ENCODE results near the gene RALGAPB. TPM values are rescaled to one million over a fixed set of nuclear protein-coding genes. Genes with fewer than 3 reads are reported as not detected.

The RALGAPB gene
- polyA plus RNA-seq, 1 donor (not counting 4 experiments of a cell fraction or from before 2014, with no cell fraction given) = 23.8 TPM

DNA sequence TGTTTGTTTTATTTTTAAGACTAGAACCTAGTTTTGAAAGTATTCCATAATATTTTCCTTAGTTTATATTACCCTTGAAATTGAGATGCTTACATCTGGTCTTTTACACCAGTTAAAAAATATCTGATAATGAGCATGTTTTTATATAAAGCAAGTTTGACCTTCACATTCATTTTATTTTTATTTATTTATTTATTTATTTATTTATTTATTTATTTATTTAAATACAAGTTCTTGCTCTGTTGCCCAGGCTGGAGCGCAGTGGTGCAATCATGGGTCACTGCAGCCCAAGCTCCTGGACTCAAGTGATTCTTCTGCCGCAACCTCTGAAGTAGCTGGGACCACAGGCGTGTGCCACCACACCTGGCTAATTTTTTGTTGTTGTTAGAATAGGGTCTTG, 55.5 kb downstream of the RALGAPB start:
- H3K4me1 ChIP-seq (ENCODE audit: control insufficient read depth, extremely low read depth, insufficient read depth, low read length) = peaks cover 10% of the 10 kb centered on the region
- dilution Hi-C loops (cut with MboI; ENCODE audit: extremely low pct_ligation_motif_present, low sequenced_read_pairs) = no loop called here
- FAIRE-seq (no peak), DNase-seq (ENCODE audit: low read depth, low spot score) (no peak)
- no peaks in the 10 kb centered on the region for H3K79me2 ChIP-seq (ENCODE audit: control insufficient read depth, insufficient read depth, low read length)
- H4K20me1 ChIP-seq (ENCODE audit: control insufficient read depth, extremely low read depth, insufficient read depth, low read length) = no peaks in the 10 kb centered on the region
- no peak overlapping the region for H3K4me2 ChIP-seq (ENCODE audit: control insufficient read depth, extremely low read depth, insufficient read depth, low read depth, low read length)
- no peak overlapping the region for H3K27ac ChIP-seq (ENCODE audit: control insufficient read depth, insufficient read depth, low read length)
- H3K9me3 ChIP-seq (ENCODE audit: control insufficient read depth, low read depth, low read length) = no peaks in the 10 kb centered on the region
- TF ChIP-seq EZH2 (IDR thresholded peaks at IDR 0.05; ENCODE audit: low read length) (no peak), CTCF (optimal IDR thresholded peaks at IDR 0.05 in 1 of 3, IDR thresholded peaks at IDR 0.05 in 1 of 3, conservative IDR thresholded peaks at IDR 0.05 in 1 of 3; ENCODE audit: extremely low read depth in 1 of 3, insufficient read depth in 2 of 3, low read length in 3 of 3) (no peak)
- H3K4me3 ChIP-seq (ENCODE audit: control insufficient read depth in 2 of 3, extremely low read depth in 1 of 3, insufficient read depth in 2 of 3, low read depth in 1 of 3, low read length in 3 of 3) = no peak overlapping the region
- no peaks in the 10 kb centered on the region for H3K9me1 ChIP-seq (ENCODE audit: control insufficient read depth, extremely low read depth, insufficient read depth, low read length)
- H2AFZ ChIP-seq (ENCODE audit: control insufficient read depth, low read length) = no peak overlapping the region
- H3K9ac ChIP-seq (ENCODE audit: control insufficient read depth, extremely low read depth, insufficient read depth, low read length) = no peak overlapping the region
- no peaks in the 10 kb centered on the region for H3K27me3 ChIP-seq (ENCODE audit: control insufficient read depth, extremely low read depth, insufficient read depth, low read length)
- H3K36me3 ChIP-seq (ENCODE audit: control insufficient read depth in 2 of 2, extremely low read depth in 1 of 2, insufficient read depth in 2 of 2, low read length in 2 of 2) = peaks cover 14 to 23% of the 10 kb centered on the region in 2 experiments

GRCh38 chr20:38531021-38531420, 58.4 kb downstream of the RALGAPB start:
- Histone ChIP-seq H4K20me1 (ENCODE audit: control insufficient read depth, extremely low read depth, insufficient read depth, low read length) (no peaks in the 10 kb centered on the region), H3K4me2 (ENCODE audit: control insufficient read depth, extremely low read depth, insufficient read depth, low read depth, low read length) (no peak overlapping the region), H3K79me2 (ENCODE audit: control insufficient read depth, insufficient read depth, low read length) (no peaks in the 10 kb centered on the region), H3K27me3 (ENCODE audit: control insufficient read depth, extremely low read depth, insufficient read depth, low read length) (no peaks in the 10 kb centered on the region), H3K4me3 (ENCODE audit: control insufficient read depth in 2 of 3, extremely low read depth in 1 of 3, insufficient read depth in 2 of 3, low read depth in 1 of 3, low read length in 3 of 3) (no peak overlapping the region), H3K36me3 (ENCODE audit: control insufficient read depth in 2 of 2, extremely low read depth in 1 of 2, insufficient read depth in 2 of 2, low read length in 2 of 2) (peaks cover 12 to 22% of the 10 kb centered on the region in 2 experiments), H3K9me3 (ENCODE audit: control insufficient read depth, low read depth, low read length) (no peaks in the 10 kb centered on the region), H2AFZ (ENCODE audit: control insufficient read depth, low read length) (no peak overlapping the region), H3K27ac (ENCODE audit: control insufficient read depth, insufficient read depth, low read length) (no peak overlapping the region), H3K9ac (ENCODE audit: control insufficient read depth, extremely low read depth, insufficient read depth, low read length) (no peak overlapping the region), H3K9me1 (ENCODE audit: control insufficient read depth, extremely low read depth, insufficient read depth, low read length) (no peaks in the 10 kb centered on the region), H3K4me1 (ENCODE audit: control insufficient read depth, extremely low read depth, insufficient read depth, low read length) (peaks cover 3% of the 10 kb centered on the region)
- DNase-seq (ENCODE audit: low read depth, low spot score) (no peak), FAIRE-seq (no peak)
- TF ChIP-seq CTCF (optimal IDR thresholded peaks at IDR 0.05 in 1 of 3, IDR thresholded peaks at IDR 0.05 in 1 of 3, conservative IDR thresholded peaks at IDR 0.05 in 1 of 3; ENCODE audit: extremely low read depth in 1 of 3, insufficient read depth in 2 of 3, low read length in 3 of 3) (no peak), EZH2 (IDR thresholded peaks at IDR 0.05; ENCODE audit: low read length) (no peak)
- dilution Hi-C loops (cut with MboI; ENCODE audit: extremely low pct_ligation_motif_present, low sequenced_read_pairs) = no loop called here

Measured in keratinocyte (primary cell).